Caco-2 (cell line): ENCODE results near the gene SLC41A1. TPM values are rescaled to one million over a fixed set of nuclear protein-coding genes. Genes with fewer than 3 reads are reported as not detected.

Experiments used
- BruUV-seq: library from RNA; stranded (reverse); fragments of 400-500 nt; replicated peaks from 2 replicates; lab custom pipeline; 2021; lab: Mats Ljungman, UMichigan
- CTCF ChIA-PET: fragments of 300-600 bp; sonication (Branson Sonifier 250); formaldehyde crosslinking; loops from one replicate; lab custom pipeline; 2022; ENCODE audit warnings: antibody characterized with exemption; lab: Charles Lee
- POLR2A ChIA-PET: fragments of 300-600 bp; sonication (Branson Sonifier 250); formaldehyde crosslinking; loops from one replicate; lab custom pipeline; 2022; ENCODE audit warnings: antibody characterized with exemption; lab: Charles Lee
- DNase-seq, 2 experiments: peaks; one replicate each; pipeline versions ENCODE4 v3.0.0 to v3.0.0-alpha.2; 2020 to 2022
- H3K27me3 ChIP-seq: replicated peaks from 2 replicates; pipeline ENCODE4 v1.6.0; 2011; ENCODE audit warnings: low read length; ENCODE audit not compliant: control insufficient read depth, insufficient read depth
- H3K36me3 ChIP-seq: 2 replicates; pipeline ENCODE4 v1.5.1; 2011; ENCODE audit warnings: low read length; ENCODE audit not compliant: control insufficient read depth, insufficient read depth
- H3K4me1 ChIP-seq: fragments of 250-450 bp; sonication (Bioruptor Pico); 2 replicates; pipeline ENCODE4 v1.5.1; 2020; ENCODE audit warnings: mild to moderate bottlenecking
- H3K4me3 ChIP-seq: 2 replicates; pipeline ENCODE4 v1.5.1; 2011; ENCODE audit warnings: low read depth, mild to moderate bottlenecking, control low read depth, low read length
- H3K9me3 ChIP-seq: fragments of 250-450 bp; sonication (Bioruptor Pico); 2 replicates; pipeline ENCODE4 v1.5.1; 2020; ENCODE audit warnings: mild to moderate bottlenecking, moderate library complexity
- H3K27ac Mint-ChIP-seq: one replicate; pipeline ENCODE4 v1.8.0; 2022; ENCODE audit warnings: mixed read lengths; ENCODE audit not compliant: unreplicated experiment
- H3K27me3 Mint-ChIP-seq: one replicate; pipeline ENCODE4 v1.8.0; 2022; ENCODE audit warnings: mixed read lengths; ENCODE audit not compliant: insufficient read depth, unreplicated experiment
- H3K36me3 Mint-ChIP-seq: one replicate; pipeline ENCODE4 v1.8.0; 2022; ENCODE audit warnings: mild to moderate bottlenecking, mixed read lengths; ENCODE audit not compliant: insufficient read depth, unreplicated experiment
- H3K4me1 Mint-ChIP-seq: one replicate; pipeline ENCODE4 v1.8.0; 2022; ENCODE audit warnings: low read depth, mixed read lengths; ENCODE audit not compliant: unreplicated experiment
- H3K4me3 Mint-ChIP-seq: one replicate; pipeline ENCODE4 v1.8.0; 2022; ENCODE audit warnings: mild to moderate bottlenecking, moderate library complexity, mixed read lengths; ENCODE audit not compliant: unreplicated experiment
- H3K9me3 Mint-ChIP-seq: one replicate; pipeline ENCODE4 v1.8.0; 2022; ENCODE audit warnings: mixed read lengths; ENCODE audit not compliant: unreplicated experiment
- CTCF ChIP-seq, 2 experiments: fragments of 200-600 bp in 1 of 2; IDR thresholded peaks; 1 replicate in 1 of 2; 2 replicates in 1 of 2; pipeline versions ENCODE4 v1.5.1 to v1.8.0; 2011 to 2022; ENCODE audit warnings: antibody characterized with exemption in 1 of 2, control low read depth in 1 of 2, inconsistent platforms in 1 of 2, low read depth in 1 of 2, low read length in 1 of 2, mild to moderate bottlenecking in 1 of 2, moderate library complexity in 1 of 2; ENCODE audit not compliant: insufficient read depth in 1 of 2, severe bottlenecking in 1 of 2, unreplicated experiment in 1 of 2
- intact Hi-C: fragments of 100-400 bp; cut with micrococcal nuclease; formaldehyde crosslinking; loops from one replicate; pipeline ENCODE4 v1.10.0; 2022; ENCODE audit not compliant: unreplicated experiment
- total RNA-seq: library from RNA; stranded (reverse); gene quantifications from 2 replicates; pipeline ENCODE4 v1.2.3, GENCODE V29; 2022

Gene SLC41A1
- total RNA-seq, 1 experiment from 2014 or later, result 12.5 TPM

- Mint-ChIP-seq H3K4me1 (no peaks in the 10 kb centered on the region), H3K36me3 (no peaks in the 10 kb centered on the region), H3K27me3 (peaks cover 5% of the 10 kb centered on the region), H3K9me3 (no peaks in the 10 kb centered on the region), H3K4me3 (no peak overlapping the region), H3K27ac (no peak overlapping the region)
- H3K36me3 ChIP-seq, result no peaks in the 10 kb centered on the region
- no TSS peak for BruUV-seq
- intact Hi-C loops, result no loop called here
- H3K27me3 ChIP-seq, result no peaks in the 10 kb centered on the region
- TF ChIP-seq CTCF (IDR thresholded peaks at IDR 0.05; ENCODE audit: insufficient read depth in 1 of 2, low read depth in 1 of 2, low read length in 1 of 2, severe bottlenecking in 1 of 2, unreplicated experiment in 1 of 2), result no peak
- DNase-seq, result no peak
- no peak overlapping the region for H3K4me3 ChIP-seq
- H3K9me3 ChIP-seq, result no peaks in the 10 kb centered on the region
- POLR2A ChIA-PET, result no interaction called here
- CTCF ChIA-PET, result no interaction called here
- peaks cover 8% of the 10 kb centered on the region; the same call in 1 of the 2 replicates for H3K4me1 ChIP-seq
These were observed 35.0 kb downstream of the SLC41A1 start for GRCh38 chr1:205777994-205778393.

- Histone ChIP-seq H3K4me3 (0 out of 2 replicates have a peak overlapping the region, but pooled peaks have one; percentile 4), H3K36me3 (no peaks in the 10 kb centered on the region), H3K4me1 (peaks cover 9% of the 10 kb centered on the region), H3K27me3 (no peaks in the 10 kb centered on the region), H3K9me3 (no peaks in the 10 kb centered on the region)
- peak overlapping the region; percentile 99 for H3K4me3 Mint-ChIP-seq
- ChIA-PET POLR2A (no interaction called here), CTCF (interaction anchor here (1.0 to 1.4 kb wide), 2 partner anchors 16 to 35 kb away, joined by 4 read pairs; no protein-coding TSS in a partner anchor)
- peak overlapping the region; percentile 61 for H3K27ac Mint-ChIP-seq
- intact Hi-C loops, result loop anchor here (1.0 kb wide), 1 partner anchor 25 kb away; the partner anchor contains the start of gene NUCKS1
- no peaks in the 10 kb centered on the region for H3K9me3 Mint-ChIP-seq
- BruUV-seq, result no TSS peak
- no peak for TF ChIP-seq CTCF (IDR thresholded peaks at IDR 0.05; ENCODE audit: insufficient read depth in 1 of 2, low read depth in 1 of 2, low read length in 1 of 2, severe bottlenecking in 1 of 2, unreplicated experiment in 1 of 2)
- H3K36me3 Mint-ChIP-seq, result no peaks in the 10 kb centered on the region
- peaks cover 3% of the 10 kb centered on the region for H3K27me3 Mint-ChIP-seq
- no peak for DNase-seq
- peaks cover under 1% of the 10 kb centered on the region for H3K4me1 Mint-ChIP-seq
These were observed 37.3 kb downstream of the SLC41A1 start for GRCh38 chr1:205775717-205776056.

GRCh38 chr1:205775015-205775716 is 37.8 kb downstream of the SLC41A1 start, which contains the start of gene RAB29:
TSS of gene RAB29 (minus strand) at chr1:205775482. CDS start at chr1:205774956, 526 bp downstream.
- H3K4me3 ChIP-seq, result peak within 1 kb of the TSS; percentile 79
- H3K36me3 Mint-ChIP-seq, result no peaks in the 10 kb centered on the region
- peak; percentile 77 to 79 for DNase-seq
- H3K4me1 ChIP-seq, result peaks cover 14% of the 10 kb centered on the region
- no peaks in the 10 kb centered on the region for H3K9me3 Mint-ChIP-seq
- H3K27me3 ChIP-seq, result no peaks in the 10 kb centered on the region
- H3K4me1 Mint-ChIP-seq, result peaks cover 6% of the 10 kb centered on the region
- no peaks in the 10 kb centered on the region for H3K9me3 ChIP-seq
- CTCF ChIA-PET, result interaction anchor here (1.0 to 1.5 kb wide), 3 partner anchors 17 to 35 kb away, joined by 3 to 4 read pairs (median 4); no protein-coding TSS in a partner anchor
- POLR2A ChIA-PET, result interaction anchor here (0.5 kb wide), 1 partner anchor 144 kb away, joined by 3 read pairs; no protein-coding TSS in a partner anchor
- H3K4me3 Mint-ChIP-seq, result peak within 1 kb of the TSS; percentile 99
- no TSS peak for BruUV-seq
- H3K36me3 ChIP-seq, result no peaks in the 10 kb centered on the region
- intact Hi-C loops, result loop anchor here (1.0 kb wide), 1 partner anchor 25 kb away; the partner anchor contains the start of gene NUCKS1
- no peak for TF ChIP-seq CTCF (IDR thresholded peaks at IDR 0.05; ENCODE audit: insufficient read depth in 1 of 2, low read depth in 1 of 2, low read length in 1 of 2, severe bottlenecking in 1 of 2, unreplicated experiment in 1 of 2)
- peak within 1 kb of the TSS; percentile 61 for H3K27ac Mint-ChIP-seq
- no peaks in the 10 kb centered on the region for H3K27me3 Mint-ChIP-seq
